ENCODE data around the gene HDAC9. TPM values are rescaled to one million over a fixed set of nuclear protein-coding genes. Genes with fewer than 3 reads are reported as not detected.

The HDAC9 gene
- total RNA-seq, 4 donors from 2014 or later = 19.6 to 48.3 (median 28.4) TPM

GRCh38 chr7:18835001-18835690, 339.6 kb downstream of the HDAC9 start:
- TF ChIP-seq CTCF (IDR thresholded peaks at IDR 0.05; ENCODE audit: low read depth) = no peak

GRCh38 chr7:18843979-18844378, 348.4 kb downstream of the HDAC9 start:
- TF ChIP-seq CTCF (IDR thresholded peaks at IDR 0.05; ENCODE audit: low read depth) = no peak

- no peak for TF ChIP-seq CTCF (IDR thresholded peaks at IDR 0.05; ENCODE audit: low read depth)
Observed at GRCh38 chr7:18844735-18845134, 349.2 kb downstream of the HDAC9 start.

GRCh38 chr7:18845700-18846099, 350.2 kb downstream of the HDAC9 start:
- TF ChIP-seq CTCF (IDR thresholded peaks at IDR 0.05; ENCODE audit: low read depth) = no peak

GRCh38 chr7:18846765-18847215, 351.2 kb downstream of the HDAC9 start:
- TF ChIP-seq CTCF (IDR thresholded peaks at IDR 0.05; ENCODE audit: low read depth) = no peak

- no peak for TF ChIP-seq CTCF (IDR thresholded peaks at IDR 0.05; ENCODE audit: low read depth)
Observed at GRCh38 chr7:18849130-18849529, 353.6 kb downstream of the HDAC9 start.

GRCh38 chr7:18855796-18856195, 360.2 kb downstream of the HDAC9 start:
- no peak for TF ChIP-seq CTCF (IDR thresholded peaks at IDR 0.05; ENCODE audit: low read depth)
